Measurements from ENCODE around the gene ADD2.

Gene ADD2

DNA sequence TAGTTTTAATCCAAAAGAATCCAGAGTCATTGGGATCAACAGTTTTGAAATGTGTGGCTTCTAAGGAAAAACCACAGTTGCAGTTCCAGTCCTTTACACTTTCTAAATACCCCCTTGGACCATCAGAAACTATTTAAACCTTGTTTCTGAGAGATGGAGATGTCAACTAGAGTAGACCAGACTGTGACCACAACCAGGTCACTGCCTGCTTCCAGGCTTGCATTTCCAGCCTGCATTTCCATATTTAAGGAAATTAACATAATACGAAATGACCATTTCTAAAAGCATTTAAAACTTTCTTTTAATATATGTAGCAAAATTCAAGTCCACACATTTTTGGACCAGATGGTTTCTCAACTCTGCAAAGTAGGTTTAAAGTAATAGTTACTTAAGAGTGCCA is 38.4 kb downstream of the ADD2 start:
- no peak overlapping the region for H2AK5ac ChIP-seq (ENCODE audit: low read length, severe bottlenecking)
- no peak overlapping the region for H3K4me3 ChIP-seq (ENCODE audit: insufficient read depth in 1 of 2, low read depth in 1 of 2, low read length in 2 of 2)
- H3K27ac ChIP-seq (ENCODE audit: low read length, poor library complexity, severe bottlenecking): no peak overlapping the region
- H3K27me3 ChIP-seq (ENCODE audit: control insufficient read depth in 1 of 2, insufficient read depth in 1 of 2, low read length in 2 of 2): peaks cover 39 to 49% of the 10 kb centered on the region in 2 experiments
- H3K9ac ChIP-seq (ENCODE audit: low read length): no peak overlapping the region
- no peaks in the 10 kb centered on the region for H3K4me1 ChIP-seq (ENCODE audit: control insufficient read depth, insufficient read depth, low read depth, low read length)
- no peak overlapping the region for H2AFZ ChIP-seq (ENCODE audit: low read depth, low read length)
- no peak overlapping the region for H3K14ac ChIP-seq (ENCODE audit: low read length in 2 of 2)
- H3K23ac ChIP-seq (ENCODE audit: low read length in 2 of 2): no peak overlapping the region
- DNase-seq: no peak
- H2BK5ac ChIP-seq (ENCODE audit: low read depth, low read length, poor library complexity, severe bottlenecking): no peak overlapping the region
- H3K4ac ChIP-seq (ENCODE audit: low read depth in 1 of 2, low read length in 2 of 2): no peak overlapping the region
- H4K91ac ChIP-seq (ENCODE audit: low read length): no peak overlapping the region
- H3K18ac ChIP-seq (ENCODE audit: low read depth in 1 of 2, low read length in 2 of 2): no peak overlapping the region
- no peak overlapping the region for H3K4me2 ChIP-seq (ENCODE audit: low read length, poor library complexity, severe bottlenecking)
- no peak overlapping the region for H2BK15ac ChIP-seq (ENCODE audit: low read depth, poor library complexity, severe bottlenecking)
- H3K9me3 ChIP-seq (ENCODE audit: control insufficient read depth, low read length): no peaks in the 10 kb centered on the region
- no peak overlapping the region for H2BK120ac ChIP-seq (ENCODE audit: low read depth, low read length)
- no peak overlapping the region for H4K8ac ChIP-seq (ENCODE audit: low read length)
- H2BK12ac ChIP-seq (ENCODE audit: low read length in 2 of 2): no peak overlapping the region
- H3K79me1 ChIP-seq (replicated peaks; ENCODE audit: low read length, poor library complexity, severe bottlenecking): no peaks in the 10 kb centered on the region
- no peaks in the 10 kb centered on the region for H3K36me3 ChIP-seq (ENCODE audit: control insufficient read depth in 1 of 2, insufficient read depth in 2 of 2, low read depth in 1 of 2, low read length in 2 of 2)
- no CpG with 5 or more reads among the region's 1 CpG for WGBS

DNA sequence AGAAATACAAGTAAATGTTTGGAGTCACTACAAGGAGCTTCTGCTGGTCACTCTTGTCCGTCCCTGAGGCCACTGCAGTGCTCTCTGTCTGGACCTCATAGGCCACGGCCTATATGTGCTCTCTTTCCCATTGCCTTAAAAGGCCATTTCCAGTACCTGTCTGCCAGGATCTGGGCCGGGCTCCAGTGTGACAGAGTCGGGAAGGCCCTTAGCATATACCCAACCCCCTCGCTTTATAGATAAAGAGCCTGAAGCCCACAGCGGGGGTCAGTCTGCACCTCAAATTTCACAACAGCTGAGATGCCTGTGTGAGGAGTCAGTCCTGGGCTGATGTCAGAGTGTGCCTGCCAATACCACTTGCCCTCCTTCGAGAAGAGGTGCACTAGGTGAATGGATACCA is 39.9 kb downstream of the ADD2 start:
- DNase-seq: no peak
- no peaks in the 10 kb centered on the region for H3K36me3 ChIP-seq (ENCODE audit: control insufficient read depth in 1 of 2, insufficient read depth in 2 of 2, low read depth in 1 of 2, low read length in 2 of 2)
- no peak overlapping the region for H2BK15ac ChIP-seq (ENCODE audit: low read depth, poor library complexity, severe bottlenecking)
- no peak overlapping the region for H2AFZ ChIP-seq (ENCODE audit: low read depth, low read length)
- no peak overlapping the region for H3K23ac ChIP-seq (ENCODE audit: low read length in 2 of 2)
- H4K8ac ChIP-seq (ENCODE audit: low read length): no peak overlapping the region
- H2BK5ac ChIP-seq (ENCODE audit: low read depth, low read length, poor library complexity, severe bottlenecking): no peak overlapping the region
- no peak overlapping the region for H2BK120ac ChIP-seq (ENCODE audit: low read depth, low read length)
- H2BK12ac ChIP-seq (ENCODE audit: low read length in 2 of 2): no peak overlapping the region
- no peaks in the 10 kb centered on the region for H3K4me1 ChIP-seq (ENCODE audit: control insufficient read depth, insufficient read depth, low read depth, low read length)
- no peak overlapping the region for H2AK5ac ChIP-seq (ENCODE audit: low read length, severe bottlenecking)
- H3K4me2 ChIP-seq (ENCODE audit: low read length, poor library complexity, severe bottlenecking): no peak overlapping the region
- no peak overlapping the region for H3K14ac ChIP-seq (ENCODE audit: low read length in 2 of 2)
- 76% methylated on average over 6 of the region's 7 CpGs for WGBS
- H3K4me3 ChIP-seq (ENCODE audit: insufficient read depth in 1 of 2, low read depth in 1 of 2, low read length in 2 of 2): no peak overlapping the region
- no peaks in the 10 kb centered on the region for H3K9me3 ChIP-seq (ENCODE audit: control insufficient read depth, low read length)
- H3K27me3 ChIP-seq (ENCODE audit: control insufficient read depth in 1 of 2, insufficient read depth in 1 of 2, low read length in 2 of 2): peaks cover 27 to 34% of the 10 kb centered on the region in 2 experiments
- H3K18ac ChIP-seq (ENCODE audit: low read depth in 1 of 2, low read length in 2 of 2): no peak overlapping the region
- H3K27ac ChIP-seq (ENCODE audit: low read length, poor library complexity, severe bottlenecking): no peak overlapping the region
- H3K4ac ChIP-seq (ENCODE audit: low read depth in 1 of 2, low read length in 2 of 2): no peak overlapping the region
- no peaks in the 10 kb centered on the region for H3K79me1 ChIP-seq (replicated peaks; ENCODE audit: low read length, poor library complexity, severe bottlenecking)
- no peak overlapping the region for H4K91ac ChIP-seq (ENCODE audit: low read length)
- H3K9ac ChIP-seq (ENCODE audit: low read length): no peak overlapping the region

DNA sequence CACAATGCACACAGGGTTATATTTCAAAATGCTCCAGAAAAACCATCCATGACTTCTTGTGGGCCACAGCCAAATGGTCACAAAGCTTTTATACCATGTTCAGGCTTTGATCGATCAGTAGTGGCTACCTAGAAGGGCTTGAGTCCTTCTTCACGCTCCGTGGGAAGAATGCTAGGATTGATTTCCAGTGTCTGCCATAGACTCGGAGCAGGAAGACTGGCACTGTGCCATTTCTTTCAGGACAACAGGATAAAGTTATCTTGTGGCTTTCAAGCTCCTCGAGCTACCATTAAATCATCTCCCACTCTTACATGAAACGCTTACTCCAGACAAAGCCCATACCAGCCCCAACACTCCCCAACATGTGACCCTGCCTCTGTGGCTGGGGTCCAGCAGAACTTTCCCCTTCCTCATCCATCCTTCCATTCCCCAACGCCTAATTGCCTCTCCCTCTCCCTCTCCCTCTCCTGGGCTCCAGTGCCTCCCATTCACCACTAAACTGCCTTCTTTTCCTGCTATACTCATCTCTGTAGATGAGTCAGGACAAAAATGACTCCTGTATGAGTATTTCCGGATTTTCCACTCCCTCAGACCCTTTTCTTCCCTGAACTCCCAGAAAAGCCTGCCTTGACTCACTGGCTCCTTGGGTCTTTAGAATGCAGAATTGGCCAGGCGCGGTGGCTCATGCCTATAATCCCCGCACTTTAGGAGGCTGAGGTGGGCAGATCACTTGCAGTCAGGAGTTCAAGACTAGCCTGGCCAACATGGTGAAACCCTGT is 40.9 kb downstream of the ADD2 start:
- H2AK5ac ChIP-seq (ENCODE audit: low read length, severe bottlenecking): no peak overlapping the region

DNA sequence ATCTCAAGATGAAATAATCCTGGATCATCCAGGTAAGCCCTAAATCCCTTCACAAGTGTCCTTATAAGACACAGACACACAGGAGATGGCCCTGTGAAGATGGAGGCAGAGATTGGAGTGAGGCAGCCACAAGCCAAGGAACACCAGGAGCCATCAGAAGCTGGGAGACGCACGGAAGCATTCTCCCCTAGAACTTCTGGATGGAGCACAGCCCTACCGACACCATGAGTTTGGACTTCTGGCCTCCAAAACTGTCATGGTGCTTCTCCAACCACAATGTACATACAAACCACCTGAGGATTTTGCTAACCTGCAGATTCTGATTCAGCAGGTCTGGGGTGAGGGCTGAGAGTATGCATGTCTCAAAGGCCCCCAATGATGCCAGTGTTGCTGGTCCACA is 42.5 kb downstream of the ADD2 start:
- no peak overlapping the region for H3K4ac ChIP-seq (ENCODE audit: low read depth in 1 of 2, low read length in 2 of 2)
- no peak overlapping the region for H3K14ac ChIP-seq (ENCODE audit: low read length in 2 of 2)
- DNase-seq: no peak
- no peaks in the 10 kb centered on the region for H3K79me1 ChIP-seq (replicated peaks; ENCODE audit: low read length, poor library complexity, severe bottlenecking)
- no peak overlapping the region for H3K23ac ChIP-seq (ENCODE audit: low read length in 2 of 2)
- no peak overlapping the region for H2AFZ ChIP-seq (ENCODE audit: low read depth, low read length)
- H2BK15ac ChIP-seq (ENCODE audit: low read depth, poor library complexity, severe bottlenecking): no peak overlapping the region
- no peak overlapping the region for H3K27ac ChIP-seq (ENCODE audit: low read length, poor library complexity, severe bottlenecking)
- H3K9ac ChIP-seq (ENCODE audit: low read length): no peak overlapping the region
- no peak overlapping the region for H3K18ac ChIP-seq (ENCODE audit: low read depth in 1 of 2, low read length in 2 of 2)
- H3K4me3 ChIP-seq (ENCODE audit: insufficient read depth in 1 of 2, low read depth in 1 of 2, low read length in 2 of 2): no peak overlapping the region
- H2BK12ac ChIP-seq (ENCODE audit: low read length in 2 of 2): no peak overlapping the region
- H3K4me1 ChIP-seq (ENCODE audit: control insufficient read depth, insufficient read depth, low read depth, low read length): no peaks in the 10 kb centered on the region
- H2AK5ac ChIP-seq (ENCODE audit: low read length, severe bottlenecking): no peak overlapping the region
- no peak overlapping the region for H2BK120ac ChIP-seq (ENCODE audit: low read depth, low read length)
- no peaks in the 10 kb centered on the region for H3K36me3 ChIP-seq (ENCODE audit: control insufficient read depth in 1 of 2, insufficient read depth in 2 of 2, low read depth in 1 of 2, low read length in 2 of 2)
- no peak overlapping the region for H4K91ac ChIP-seq (ENCODE audit: low read length)
- no peak overlapping the region for H2BK5ac ChIP-seq (ENCODE audit: low read depth, low read length, poor library complexity, severe bottlenecking)
- WGBS: 93% methylated on average over 2 of the region's 3 CpGs
- no peaks in the 10 kb centered on the region for H3K9me3 ChIP-seq (ENCODE audit: control insufficient read depth, low read length)
- H4K8ac ChIP-seq (ENCODE audit: low read length): no peak overlapping the region
- no peak overlapping the region for H3K4me2 ChIP-seq (ENCODE audit: low read length, poor library complexity, severe bottlenecking)
- H3K27me3 ChIP-seq (ENCODE audit: control insufficient read depth in 1 of 2, insufficient read depth in 1 of 2, low read length in 2 of 2): peaks cover 7 to 19% of the 10 kb centered on the region in 2 experiments

More for the DNA sequence above, 40.9 kb downstream of the ADD2 start:
- Histone ChIP-seq H3K14ac (ENCODE audit: low read length in 2 of 2) (no peak overlapping the region), H3K9ac (ENCODE audit: low read length) (no peak overlapping the region), H2AFZ (ENCODE audit: low read depth, low read length) (no peak overlapping the region), H4K8ac (ENCODE audit: low read length) (no peak overlapping the region), H3K79me1 (replicated peaks; ENCODE audit: low read length, poor library complexity, severe bottlenecking) (no peaks in the 10 kb centered on the region), H3K4me2 (ENCODE audit: low read length, poor library complexity, severe bottlenecking) (no peak overlapping the region), H2BK5ac (ENCODE audit: low read depth, low read length, poor library complexity, severe bottlenecking) (no peak overlapping the region), H3K4me1 (ENCODE audit: control insufficient read depth, insufficient read depth, low read depth, low read length) (no peaks in the 10 kb centered on the region), H3K23ac (ENCODE audit: low read length in 2 of 2) (no peak overlapping the region), H3K4ac (ENCODE audit: low read depth in 1 of 2, low read length in 2 of 2) (no peak overlapping the region), H3K18ac (ENCODE audit: low read depth in 1 of 2, low read length in 2 of 2) (no peak overlapping the region), H4K91ac (ENCODE audit: low read length) (no peak overlapping the region), H2BK12ac (ENCODE audit: low read length in 2 of 2) (no peak overlapping the region), H2BK120ac (ENCODE audit: low read depth, low read length) (no peak overlapping the region), H3K27me3 (ENCODE audit: control insufficient read depth in 1 of 2, insufficient read depth in 1 of 2, low read length in 2 of 2) (peaks cover 17 to 25% of the 10 kb centered on the region in 2 experiments), H3K27ac (ENCODE audit: low read length, poor library complexity, severe bottlenecking) (no peak overlapping the region), H3K4me3 (ENCODE audit: insufficient read depth in 1 of 2, low read depth in 1 of 2, low read length in 2 of 2) (no peak overlapping the region), H3K36me3 (ENCODE audit: control insufficient read depth in 1 of 2, insufficient read depth in 2 of 2, low read depth in 1 of 2, low read length in 2 of 2) (no peaks in the 10 kb centered on the region), H3K9me3 (ENCODE audit: control insufficient read depth, low read length) (no peaks in the 10 kb centered on the region), H2BK15ac (ENCODE audit: low read depth, poor library complexity, severe bottlenecking) (no peak overlapping the region)
- DNase-seq: no peak
- WGBS: 84% methylated on average over 11 of the region's 11 CpGs

Data from mesenchymal stem cell (in vitro differentiated cells and primary cell).